HEK293 (cell line): ENCODE results near the gene ATAD1.
"Not testable (repeated sequence)": the region's sequence is repeated elsewhere in the genome, so short reads cannot be mapped to it uniquely, and the experiment has no call there.

ENCODE experiments used
- CTCF ChIA-PET: fragments of 350-600 bp; formaldehyde crosslinking; extraction: SDS; loops from one replicate; lab custom pipeline; 2021; ENCODE audit warnings: antibody characterized with exemption; lab: Yijun Ruan, JAX
- POLR2A ChIA-PET: fragments of 300-600 bp; formaldehyde crosslinking; extraction: SDS; loops from one replicate; lab custom pipeline; 2020; ENCODE audit warnings: antibody characterized with exemption, inconsistent platforms; lab: Yijun Ruan, JAX
- H3K27ac ChIP-seq: fragments of 200-500 bp; sonication (Bioruptor generic); 2 replicates; pipeline ENCODE4 v1.5.1; 2014; ENCODE audit warnings: low read depth, low read length, control low read depth, inconsistent platforms; ENCODE audit errors: extremely low read depth
- H3K36me3 ChIP-seq, 2 experiments: fragments of 200-500 bp in 1 of 2; sonication (Bioruptor generic) in 1 of 2; 1 replicate in 1 of 2; 2 replicates in 1 of 2; pipeline ENCODE4 v1.5.1; 2014 to 2017; ENCODE audit warnings: inconsistent platforms in 2 of 2, low read length in 2 of 2; ENCODE audit not compliant: control insufficient read depth in 2 of 2, insufficient read depth in 1 of 2
- H3K4me1 ChIP-seq: fragments of 200-500 bp; sonication (Bioruptor generic); 2 replicates; pipeline ENCODE4 v1.5.1; 2014; ENCODE audit warnings: mild to moderate bottlenecking, low read length, inconsistent platforms; ENCODE audit not compliant: control insufficient read depth, insufficient read depth
- H3K4me3 ChIP-seq: 2 replicates; pipeline ENCODE4 v1.5.1; 2011; ENCODE audit warnings: low read depth, mild to moderate bottlenecking, control low read depth, low read length, moderate library complexity
- H3K9me3 ChIP-seq: fragments of 200-500 bp; sonication (Bioruptor generic); 2 replicates; pipeline ENCODE4 v1.5.1; 2014; ENCODE audit warnings: low read depth, low read length, inconsistent platforms; ENCODE audit not compliant: control insufficient read depth, insufficient read depth
- KLF7 ChIP-seq: fragments of 450-650 bp; formaldehyde crosslinking; IDR thresholded peaks from 2 replicates; pipeline ENCODE4 v1.5.1; 2016; ENCODE audit warnings: missing biosample characterization, missing genetic modification characterization, borderline replicate concordance
- KLF8 ChIP-seq: fragments of 450-650 bp; formaldehyde crosslinking; IDR thresholded peaks from 2 replicates; pipeline ENCODE4 v1.5.1; 2016; ENCODE audit warnings: missing biosample characterization, missing genetic modification characterization
- YY1 ChIP-seq: fragments of 450-650 bp; formaldehyde crosslinking; IDR thresholded peaks from 2 replicates; pipeline ENCODE4 v1.5.1; 2018; ENCODE audit warnings: missing biosample characterization, missing genetic modification characterization
- ZNF140 ChIP-seq: fragments of 450-650 bp; formaldehyde crosslinking; IDR thresholded peaks from 2 replicates; pipeline ENCODE4 v1.5.1; 2016; ENCODE audit warnings: missing biosample characterization, missing genetic modification characterization
- ZNF146 ChIP-seq: fragments of 450-650 bp; formaldehyde crosslinking; IDR thresholded peaks from 2 replicates; pipeline ENCODE4 v1.5.1; 2016; ENCODE audit warnings: missing biosample characterization, missing genetic modification characterization
- ZNF302 ChIP-seq: fragments of 450-650 bp; formaldehyde crosslinking; IDR thresholded peaks from 2 replicates; pipeline ENCODE4 v1.5.1; 2016; ENCODE audit warnings: missing biosample characterization, missing genetic modification characterization, low read depth
- ZNF366 ChIP-seq: fragments of 450-650 bp; formaldehyde crosslinking; conservative IDR thresholded peaks from 2 replicates; pipeline ENCODE4 v1.5.1; 2016; ENCODE audit warnings: missing biosample characterization, missing genetic modification characterization
- ZNF510 ChIP-seq: fragments of 450-650 bp; formaldehyde crosslinking; IDR thresholded peaks from 2 replicates; pipeline ENCODE4 v1.5.1; 2018; ENCODE audit warnings: mild to moderate bottlenecking, missing genetic modification characterization, missing biosample characterization; ENCODE audit not compliant: insufficient replicate concordance
- ZNF548 ChIP-seq: fragments of 450-650 bp; formaldehyde crosslinking; IDR thresholded peaks from 2 replicates; pipeline ENCODE4 v1.5.1; 2016; ENCODE audit warnings: missing biosample characterization, missing genetic modification characterization
- ZNF624 ChIP-seq: fragments of 450-650 bp; formaldehyde crosslinking; IDR thresholded peaks from 2 replicates; pipeline ENCODE4 v1.5.1; 2017; ENCODE audit warnings: missing biosample characterization, missing genetic modification characterization
- ZNF747 ChIP-seq: fragments of 450-650 bp; formaldehyde crosslinking; IDR thresholded peaks from 2 replicates; pipeline ENCODE4 v1.5.1; 2016; ENCODE audit warnings: missing biosample characterization, missing genetic modification characterization
- ZNF777 ChIP-seq: fragments of 450-650 bp; formaldehyde crosslinking; IDR thresholded peaks from 2 replicates; pipeline ENCODE4 v1.5.1; 2017; ENCODE audit warnings: missing biosample characterization, missing genetic modification characterization, borderline replicate concordance
- ZXDB ChIP-seq: fragments of 450-650 bp; formaldehyde crosslinking; IDR thresholded peaks from 2 replicates; pipeline ENCODE4 v1.5.1; 2016; ENCODE audit warnings: missing biosample characterization, missing genetic modification characterization
- TF ChIP-seq, protein P1 (sequence below): fragments of 450-650 bp; formaldehyde crosslinking; IDR thresholded peaks from 2 replicates; pipeline ENCODE4 v1.5.1; 2016; ENCODE audit warnings: missing biosample characterization, missing genetic modification characterization
- TF ChIP-seq, protein P2 (sequence below): fragments of 450-650 bp; formaldehyde crosslinking; IDR thresholded peaks from 2 replicates; pipeline ENCODE4 v1.5.0; 2017; ENCODE audit warnings: missing biosample characterization, missing genetic modification characterization, borderline replicate concordance
- TF ChIP-seq, protein P3 (sequence below): fragments of 450-650 bp; formaldehyde crosslinking; IDR thresholded peaks from 2 replicates; pipeline ENCODE4 v1.5.1; 2016; ENCODE audit warnings: missing biosample characterization, missing genetic modification characterization
- TF ChIP-seq, protein P4 (sequence below): fragments of 450-650 bp; formaldehyde crosslinking; IDR thresholded peaks from 2 replicates; pipeline ENCODE4 v1.5.1; 2016; ENCODE audit warnings: missing biosample characterization, missing genetic modification characterization
- TF ChIP-seq, protein P5 (sequence below): fragments of 450-650 bp; formaldehyde crosslinking; IDR thresholded peaks from 2 replicates; pipeline ENCODE4 v1.5.1; 2016; ENCODE audit warnings: missing biosample characterization, missing genetic modification characterization

The ATAD1 gene

DNA sequence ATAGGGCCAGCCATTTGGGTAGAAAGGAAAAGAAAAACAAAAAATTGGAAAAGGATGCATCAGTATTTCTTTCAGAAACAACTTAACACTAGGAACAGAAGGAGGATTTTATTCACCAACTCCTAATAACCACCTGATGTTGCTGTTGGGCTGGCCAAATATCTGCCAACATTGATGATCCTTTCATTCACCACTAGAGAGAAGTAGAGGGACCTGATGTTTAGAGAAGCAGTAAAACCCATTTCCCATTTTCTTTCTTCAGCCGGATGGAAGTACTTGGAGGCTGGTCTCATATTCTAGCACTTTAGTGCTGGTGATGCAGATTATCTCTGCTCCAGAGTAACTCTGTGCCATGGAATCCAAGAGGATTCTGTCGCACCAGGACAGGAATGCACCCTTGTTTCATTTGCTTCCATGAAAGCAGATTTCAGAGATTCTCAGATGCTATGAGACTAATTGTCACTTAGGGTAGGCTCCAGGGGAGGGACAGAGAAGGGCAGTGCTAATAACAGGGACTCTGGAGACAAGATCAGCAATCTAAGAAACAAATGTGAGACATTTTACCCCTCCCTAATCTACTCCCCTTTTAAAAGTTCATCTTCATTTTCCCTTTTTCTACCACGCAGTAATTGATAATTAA is 42.2 kb upstream of the ATAD1 start (continued):
- TF ChIP-seq, protein P1, sequence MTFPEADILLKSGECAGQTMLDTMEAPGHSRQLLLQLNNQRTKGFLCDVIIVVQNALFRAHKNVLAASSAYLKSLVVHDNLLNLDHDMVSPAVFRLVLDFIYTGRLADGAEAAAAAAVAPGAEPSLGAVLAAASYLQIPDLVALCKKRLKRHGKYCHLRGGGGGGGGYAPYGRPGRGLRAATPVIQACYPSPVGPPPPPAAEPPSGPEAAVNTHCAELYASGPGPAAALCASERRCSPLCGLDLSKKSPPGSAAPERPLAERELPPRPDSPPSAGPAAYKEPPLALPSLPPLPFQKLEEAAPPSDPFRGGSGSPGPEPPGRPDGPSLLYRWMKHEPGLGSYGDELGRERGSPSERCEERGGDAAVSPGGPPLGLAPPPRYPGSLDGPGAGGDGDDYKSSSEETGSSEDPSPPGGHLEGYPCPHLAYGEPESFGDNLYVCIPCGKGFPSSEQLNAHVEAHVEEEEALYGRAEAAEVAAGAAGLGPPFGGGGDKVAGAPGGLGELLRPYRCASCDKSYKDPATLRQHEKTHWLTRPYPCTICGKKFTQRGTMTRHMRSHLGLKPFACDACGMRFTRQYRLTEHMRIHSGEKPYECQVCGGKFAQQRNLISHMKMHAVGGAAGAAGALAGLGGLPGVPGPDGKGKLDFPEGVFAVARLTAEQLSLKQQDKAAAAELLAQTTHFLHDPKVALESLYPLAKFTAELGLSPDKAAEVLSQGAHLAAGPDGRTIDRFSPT (tag by site-specific recombination): no peak
- no peak for TF ChIP-seq ZNF624 (tag by site-specific recombination)
- no peak for TF ChIP-seq ZNF510 (tag by site-specific recombination)
- TF ChIP-seq, protein P2, sequence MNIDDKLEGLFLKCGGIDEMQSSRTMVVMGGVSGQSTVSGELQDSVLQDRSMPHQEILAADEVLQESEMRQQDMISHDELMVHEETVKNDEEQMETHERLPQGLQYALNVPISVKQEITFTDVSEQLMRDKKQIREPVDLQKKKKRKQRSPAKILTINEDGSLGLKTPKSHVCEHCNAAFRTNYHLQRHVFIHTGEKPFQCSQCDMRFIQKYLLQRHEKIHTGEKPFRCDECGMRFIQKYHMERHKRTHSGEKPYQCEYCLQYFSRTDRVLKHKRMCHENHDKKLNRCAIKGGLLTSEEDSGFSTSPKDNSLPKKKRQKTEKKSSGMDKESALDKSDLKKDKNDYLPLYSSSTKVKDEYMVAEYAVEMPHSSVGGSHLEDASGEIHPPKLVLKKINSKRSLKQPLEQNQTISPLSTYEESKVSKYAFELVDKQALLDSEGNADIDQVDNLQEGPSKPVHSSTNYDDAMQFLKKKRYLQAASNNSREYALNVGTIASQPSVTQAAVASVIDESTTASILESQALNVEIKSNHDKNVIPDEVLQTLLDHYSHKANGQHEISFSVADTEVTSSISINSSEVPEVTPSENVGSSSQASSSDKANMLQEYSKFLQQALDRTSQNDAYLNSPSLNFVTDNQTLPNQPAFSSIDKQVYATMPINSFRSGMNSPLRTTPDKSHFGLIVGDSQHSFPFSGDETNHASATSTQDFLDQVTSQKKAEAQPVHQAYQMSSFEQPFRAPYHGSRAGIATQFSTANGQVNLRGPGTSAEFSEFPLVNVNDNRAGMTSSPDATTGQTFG (tag by site-specific recombination): no peak
- TF ChIP-seq KLF8 (tag by site-specific recombination): no peak
- TF ChIP-seq ZNF140 (tag by site-specific recombination): no peak
- TF ChIP-seq, protein P3, sequence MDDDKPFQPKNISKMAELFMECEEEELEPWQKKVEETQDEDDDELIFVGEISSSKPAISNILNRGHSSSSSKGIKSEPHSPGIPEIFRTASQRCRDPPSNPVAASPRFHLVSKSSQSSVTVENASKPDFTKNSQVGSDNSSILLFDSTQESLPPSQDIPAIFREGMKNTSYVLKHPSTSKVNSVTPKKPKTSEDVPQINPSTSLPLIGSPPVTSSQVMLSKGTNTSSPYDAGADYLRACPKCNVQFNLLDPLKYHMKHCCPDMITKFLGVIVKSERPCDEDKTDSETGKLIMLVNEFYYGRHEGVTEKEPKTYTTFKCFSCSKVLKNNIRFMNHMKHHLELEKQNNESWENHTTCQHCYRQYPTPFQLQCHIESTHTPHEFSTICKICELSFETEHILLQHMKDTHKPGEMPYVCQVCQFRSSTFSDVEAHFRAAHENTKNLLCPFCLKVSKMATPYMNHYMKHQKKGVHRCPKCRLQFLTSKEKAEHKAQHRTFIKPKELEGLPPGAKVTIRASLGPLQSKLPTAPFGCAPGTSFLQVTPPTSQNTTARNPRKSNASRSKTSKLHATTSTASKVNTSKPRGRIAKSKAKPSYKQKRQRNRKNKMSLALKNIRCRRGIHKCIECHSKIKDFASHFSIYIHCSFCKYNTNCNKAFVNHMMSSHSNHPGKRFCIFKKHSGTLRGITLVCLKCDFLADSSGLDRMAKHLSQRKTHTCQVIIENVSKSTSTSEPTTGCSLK: no peak
- TF ChIP-seq ZNF366 (tag by site-specific recombination): peak; percentile 84
- TF ChIP-seq ZXDB: peak; percentile 38; the same call in 1 of the 2 replicates
- TF ChIP-seq ZNF302 (tag by site-specific recombination): no peak

DNA sequence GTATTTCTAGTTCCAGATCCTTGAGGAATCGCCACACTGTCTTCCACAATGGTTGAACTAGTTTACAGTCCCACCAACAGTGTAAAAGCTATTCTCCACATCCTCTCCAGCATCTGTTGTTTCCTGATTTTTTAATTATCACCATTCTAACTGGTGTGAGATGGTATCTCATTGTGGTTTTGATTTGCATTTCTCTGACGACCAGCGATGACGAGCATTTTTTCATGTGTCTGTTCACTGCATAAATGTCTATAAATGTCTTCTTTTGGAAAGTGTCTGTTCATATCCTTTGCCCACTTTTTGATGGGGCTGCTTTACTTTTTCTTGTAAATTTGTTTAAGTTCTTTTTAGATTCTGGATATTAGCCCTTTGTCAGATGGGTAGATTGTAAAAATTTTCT is 37.6 kb upstream of the ATAD1 start:
- POLR2A ChIA-PET, H3K4me1 ChIP-seq, CTCF ChIA-PET, H3K27ac ChIP-seq, H3K4me3 ChIP-seq, H3K9me3 ChIP-seq, H3K36me3 ChIP-seq: not testable (repeated sequence)

DNA sequence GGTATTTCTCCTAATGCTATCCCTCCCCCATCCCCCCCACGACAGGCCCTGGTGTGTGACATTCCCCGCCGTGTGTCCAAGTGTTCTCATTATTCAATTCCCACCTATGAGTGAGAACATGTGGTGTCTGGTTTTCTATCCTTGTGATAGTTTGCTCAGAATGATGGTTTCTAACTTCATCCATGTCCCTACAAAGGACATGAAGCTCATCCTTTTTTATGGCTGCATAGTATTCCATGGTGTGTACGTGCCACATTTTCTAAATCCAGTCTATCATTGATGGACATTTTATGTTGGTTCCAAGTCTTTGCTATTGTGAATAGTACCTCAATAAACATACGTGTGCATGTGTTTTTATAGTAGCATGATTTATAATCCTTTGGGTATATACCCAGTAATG is 37.2 kb upstream of the ATAD1 start:
- CTCF ChIA-PET: not testable (repeated sequence)

DNA sequence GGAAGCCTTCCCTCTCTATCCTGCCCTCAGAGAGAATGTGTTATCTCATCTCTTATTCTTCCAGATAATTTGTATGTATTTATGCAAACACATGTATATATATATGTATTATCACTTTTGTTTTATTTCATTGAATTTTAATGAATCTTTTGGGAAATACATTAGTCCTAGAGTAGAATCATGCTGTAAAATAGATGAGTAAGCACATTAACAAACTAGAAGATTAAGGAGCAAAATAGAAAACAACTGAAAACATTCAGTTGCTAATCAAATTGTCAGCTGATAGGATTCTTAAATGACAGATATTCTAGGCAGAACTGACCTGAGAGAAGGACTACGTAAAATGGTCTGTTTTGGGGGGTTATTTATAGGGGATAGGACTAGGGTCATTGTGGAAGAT is 34.1 kb upstream of the ATAD1 start:
- Histone ChIP-seq H3K27ac (no peak overlapping the region), H3K4me1 (peaks cover 13% of the 10 kb centered on the region), H3K9me3 (no peaks in the 10 kb centered on the region), H3K4me3 (no peak overlapping the region), H3K36me3 (no peaks in the 10 kb centered on the region)
- ChIA-PET CTCF (interaction anchor here (0.6 to 4.5 kb wide), 8 partner anchors 11 to 537 kb away, joined by 3 to 26 read pairs (median 4); no protein-coding TSS in a partner anchor), POLR2A (interaction anchor here (1.4 to 2.3 kb wide), 2 partner anchors 10 kb away, joined by 4 to 7 read pairs; no protein-coding TSS in a partner anchor)
- TF ChIP-seq ZNF777 (tag by site-specific recombination): no peak
- no peak for TF ChIP-seq ZNF747 (tag by site-specific recombination)
- no peak for TF ChIP-seq YY1
- no peak for TF ChIP-seq ZNF140 (tag by site-specific recombination)
- TF ChIP-seq, protein P4, sequence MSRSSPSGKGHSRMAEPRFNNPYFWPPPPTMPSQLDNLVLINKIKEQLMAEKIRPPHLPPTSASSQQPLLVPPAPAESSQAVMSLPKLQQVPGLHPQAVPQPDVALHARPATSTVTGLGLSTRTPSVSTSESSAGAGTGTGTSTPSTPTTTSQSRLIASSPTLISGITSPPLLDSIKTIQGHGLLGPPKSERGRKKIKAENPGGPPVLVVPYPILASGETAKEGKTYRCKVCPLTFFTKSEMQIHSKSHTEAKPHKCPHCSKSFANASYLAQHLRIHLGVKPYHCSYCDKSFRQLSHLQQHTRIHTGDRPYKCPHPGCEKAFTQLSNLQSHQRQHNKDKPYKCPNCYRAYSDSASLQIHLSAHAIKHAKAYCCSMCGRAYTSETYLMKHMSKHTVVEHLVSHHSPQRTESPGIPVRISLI: no peak
- no peak for TF ChIP-seq ZNF548 (tag by site-specific recombination)
- TF ChIP-seq KLF7 (tag by site-specific recombination): no peak

More for the DNA sequence above, 37.2 kb upstream of the ATAD1 start:
- POLR2A ChIA-PET, H3K36me3 ChIP-seq, H3K27ac ChIP-seq, H3K9me3 ChIP-seq, H3K4me1 ChIP-seq, H3K4me3 ChIP-seq: not testable (repeated sequence)
- peak; percentile 92 for TF ChIP-seq ZNF146 (tag by site-specific recombination)
- TF ChIP-seq, protein P5, sequence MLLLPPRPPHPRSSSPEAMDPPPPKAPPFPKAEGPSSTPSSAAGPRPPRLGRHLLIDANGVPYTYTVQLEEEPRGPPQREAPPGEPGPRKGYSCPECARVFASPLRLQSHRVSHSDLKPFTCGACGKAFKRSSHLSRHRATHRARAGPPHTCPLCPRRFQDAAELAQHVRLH (tag by site-specific recombination): peak; percentile 61; the same call in 1 of the 2 replicates
